H1 (cell line): ENCODE results near the gene SLCO4A1. TPM values are rescaled to one million over a fixed set of nuclear protein-coding genes. Genes with fewer than 3 reads are reported as not detected.

Experiments used
- ASH2L ChIP-seq: fragments of 200-600, 300-600 bp; sonication (generic); IDR thresholded peaks from one replicate; pipeline ENCODE4 v1.7.1; 2017; ENCODE audit warnings: low read length
- BCL11A ChIP-seq, 2 experiments: IDR thresholded peaks; one replicate each; pipeline ENCODE4 v1.6.1; 2011; ENCODE audit warnings: low read depth in 2 of 2, low read length in 2 of 2, mild to moderate bottlenecking in 2 of 2
- EP300 ChIP-seq, 2 experiments: IDR thresholded peaks; 1 replicate in 1 of 2; 2 replicates in 1 of 2; pipeline ENCODE4 v1.6.1; 2011 to 2012; ENCODE audit warnings: low read depth in 2 of 2, low read length in 2 of 2, mild to moderate bottlenecking in 2 of 2, borderline replicate concordance in 1 of 2, inconsistent platforms in 1 of 2, moderate library complexity in 1 of 2
- JUND ChIP-seq: IDR thresholded peaks from 2 replicates; pipeline ENCODE4 v1.6.1; 2011; ENCODE audit warnings: mild to moderate bottlenecking, improper control_type of control experiment, low read length
- TBP ChIP-seq: IDR thresholded peaks from 2 replicates; pipeline ENCODE4 v1.6.1; 2011; ENCODE audit warnings: low read depth, low read length, improper control_type of control experiment
- TCF12 ChIP-seq: IDR thresholded peaks from 2 replicates; pipeline ENCODE4 v1.6.1; 2011; ENCODE audit warnings: low read depth, mild to moderate bottlenecking, low read length
- ZNF274 ChIP-seq: IDR thresholded peaks from 2 replicates; pipeline ENCODE4 v1.7.0; 2012; ENCODE audit warnings: low read length, borderline replicate concordance; ENCODE audit errors: extremely low read depth
- polyA plus RNA-seq, 7 experiments: library from polyadenylated mRNA; depleted of rRNA in 3 of 7; stranded (reverse) in 5 of 7; unstranded in 2 of 7; fragments of >200 nt in 5 of 7; fragments of 200-250 nt in 2 of 7; gene quantifications; 1 replicate in 5 of 7; 2 replicates in 1 of 7; 4 replicates in 1 of 7; pipeline versions ENCODE4 v1.2.1 to v1.2.3, GENCODE V29; 2011 to 2013; ENCODE audit warnings: missing spikeins in 2 of 7, mixed read lengths in 2 of 7
- total RNA-seq: library from RNA; stranded (reverse); fragmentation: NEBNext Ultra II Directional; extraction: Animal tissue kit (Norgen Biotek cat#: 25700); gene quantifications from 2 replicates; pipeline ENCODE4 v1.2.1, GENCODE V29; 2021

The SLCO4A1 gene
- total and polyA plus RNA-seq, 2 of the 8 experiments (the other 6 are each of a cell fraction or from before 2014, with no cell fraction given), result 10.5 to 18.5 TPM

- TF ChIP-seq TCF12 (no peak), ASH2L (no peak), JUND (no peak), EP300 (IDR thresholded peaks at IDR 0.05; ENCODE audit: borderline replicate concordance in 1 of 2, low read depth in 2 of 2, low read length in 2 of 2) (no peak), ZNF274 (no peak), TBP (no peak), BCL11A (IDR thresholded peaks at IDR 0.05; ENCODE audit: low read depth in 2 of 2, low read length in 2 of 2) (no peak)
- TF ChIP-seq, all 59 proteins: peak for 0
Measured at GRCh38 chr20:62597416-62598115, 44.7 kb upstream of the SLCO4A1 start (continued).
